T-helper 9 cell (primary cell): ENCODE data around the gene NECAB3.
"Not testable (repeated sequence)": the region's sequence is repeated elsewhere in the genome, so short reads cannot be mapped to it uniquely, and the experiment has no call there.

ENCODE experiments used
- DNase-seq: peaks from one replicate; pipeline ENCODE4 v3.0.0-alpha.2; 2020
- total RNA-seq, 2 donors: gene quantifications; one replicate each; lab custom pipeline; 2026; lab: John Stamatoyannopoulos, UW

The NECAB3 gene, protein sequence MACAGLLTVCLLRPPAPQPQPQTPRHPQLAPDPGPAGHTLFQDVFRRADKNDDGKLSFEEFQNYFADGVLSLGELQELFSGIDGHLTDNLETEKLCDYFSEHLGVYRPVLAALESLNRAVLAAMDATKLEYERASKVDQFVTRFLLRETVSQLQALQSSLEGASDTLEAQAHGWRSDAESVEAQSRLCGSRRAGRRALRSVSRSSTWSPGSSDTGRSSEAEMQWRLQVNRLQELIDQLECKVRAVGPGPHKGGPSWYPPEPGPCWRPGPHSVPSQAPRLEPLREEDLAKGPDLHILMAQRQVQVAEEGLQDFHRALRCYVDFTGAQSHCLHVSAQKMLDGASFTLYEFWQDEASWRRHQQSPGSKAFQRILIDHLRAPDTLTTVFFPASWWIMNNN
- 8.0 to 20.4 reads per million in 2 donors for total RNA-seq

DNA sequence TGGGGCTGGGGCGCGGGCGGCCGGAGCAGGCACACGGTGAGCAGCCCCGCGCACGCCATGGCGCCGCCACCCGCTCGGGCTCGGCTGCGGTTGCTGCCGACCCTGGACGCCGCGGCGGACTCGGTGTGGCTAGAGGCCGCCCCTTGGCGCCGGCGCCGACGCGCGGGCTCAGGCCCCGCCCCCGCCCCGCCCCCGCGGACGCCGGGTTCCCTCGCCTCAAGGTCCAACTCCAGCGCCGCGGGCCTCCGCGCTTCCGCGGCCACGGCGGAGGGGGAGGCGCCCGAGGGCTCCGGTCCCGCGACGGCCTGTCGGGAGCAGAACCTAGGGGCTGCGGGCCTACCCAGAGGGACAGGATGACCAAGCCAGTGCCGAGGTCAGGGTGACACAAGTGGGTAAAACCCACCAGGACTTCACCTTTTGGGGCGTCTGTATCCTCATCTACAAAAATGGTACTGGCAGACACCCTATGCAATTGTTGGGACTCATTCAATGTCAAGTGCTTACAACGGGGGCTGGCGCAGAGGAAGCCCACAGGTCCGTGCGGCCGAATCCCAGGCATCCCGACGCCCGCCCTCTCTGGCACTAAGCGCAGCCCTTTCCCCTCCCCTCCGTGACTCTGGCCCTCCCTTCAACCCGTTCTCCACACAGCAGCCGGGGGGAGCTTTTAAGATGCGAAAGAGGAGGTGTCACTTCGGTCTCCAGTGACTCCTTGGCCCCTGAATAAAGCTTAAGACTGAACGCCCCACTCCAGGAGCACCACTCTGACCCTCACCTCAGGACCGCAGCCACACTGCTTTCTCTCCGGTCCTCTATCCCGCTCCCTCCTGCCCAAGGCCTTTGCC is at the start of gene NECAB3:
TSS of gene NECAB3 (minus strand) at position 135 of the 842 bp plus-strand sequence. CDS start at position 59, 76 bp downstream.
- DNase-seq: peak; percentile 49

- DNase-seq: no peak
Observed at GRCh38 chr20:33721391-33722140, 47.3 kb upstream of the NECAB3 start.

DNA sequence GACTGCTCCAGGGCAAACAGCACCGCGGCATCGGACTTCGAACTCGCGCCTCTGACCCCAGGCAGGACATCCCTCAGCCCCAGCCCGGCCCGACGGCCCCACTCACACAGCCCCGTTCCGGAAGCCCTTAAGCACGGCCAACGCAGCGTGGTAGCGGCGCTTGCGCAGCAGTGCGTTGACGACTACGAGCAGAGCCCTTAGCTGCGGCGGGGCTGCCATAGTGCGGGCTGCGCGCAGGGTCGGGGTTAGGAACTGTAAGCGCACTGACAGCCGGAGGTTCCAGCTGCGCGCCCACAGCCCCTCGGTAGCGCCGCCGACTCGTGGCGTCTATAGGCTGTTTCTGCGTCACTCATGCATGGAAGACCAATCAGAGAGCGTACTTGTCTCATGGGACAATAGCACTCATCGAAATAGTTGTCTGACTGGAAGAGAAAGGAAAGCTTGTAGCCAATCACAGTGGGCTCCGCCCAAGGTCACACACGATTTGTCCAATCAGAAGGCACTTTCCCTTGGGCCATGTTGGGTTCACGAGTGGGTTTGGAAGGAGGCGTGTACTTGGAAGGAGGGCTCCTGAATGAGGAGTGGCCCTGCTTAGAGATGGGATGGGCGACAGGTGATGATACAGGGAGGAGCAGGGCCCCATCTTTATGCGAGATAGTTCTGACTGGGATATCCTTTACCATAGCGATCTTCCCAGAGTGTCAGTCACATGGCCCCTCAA is 45.9 kb upstream of the NECAB3 start, which contains the start of gene PXMP4:
TSS of gene PXMP4 (minus strand) at position 322 of the 721 bp plus-strand sequence. CDS start at position 219, 103 bp downstream.
- peak; percentile 70 for DNase-seq

GRCh38 chr20:33719277-33719988 is 45.2 kb upstream of the NECAB3 start:
- no peak for DNase-seq

DNA sequence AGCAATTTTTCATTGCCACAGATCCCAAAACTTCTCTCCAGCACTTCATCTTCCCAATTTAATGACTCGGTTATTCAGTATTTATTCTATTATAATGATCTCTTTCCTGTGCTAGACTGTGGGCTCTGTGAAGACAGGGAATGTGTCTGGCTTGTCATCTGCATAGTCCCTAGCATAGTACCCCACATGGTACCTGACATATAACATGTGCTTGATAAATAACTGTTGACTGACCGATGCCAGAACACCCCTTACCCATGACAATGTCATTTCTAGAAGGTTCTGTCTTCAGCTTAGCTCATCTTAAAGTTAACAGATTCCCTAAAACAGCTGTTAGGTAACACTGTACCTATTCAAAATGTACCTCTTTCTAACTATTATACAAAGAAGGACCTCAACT is 42.3 kb upstream of the NECAB3 start:
- no peak for DNase-seq

DNA sequence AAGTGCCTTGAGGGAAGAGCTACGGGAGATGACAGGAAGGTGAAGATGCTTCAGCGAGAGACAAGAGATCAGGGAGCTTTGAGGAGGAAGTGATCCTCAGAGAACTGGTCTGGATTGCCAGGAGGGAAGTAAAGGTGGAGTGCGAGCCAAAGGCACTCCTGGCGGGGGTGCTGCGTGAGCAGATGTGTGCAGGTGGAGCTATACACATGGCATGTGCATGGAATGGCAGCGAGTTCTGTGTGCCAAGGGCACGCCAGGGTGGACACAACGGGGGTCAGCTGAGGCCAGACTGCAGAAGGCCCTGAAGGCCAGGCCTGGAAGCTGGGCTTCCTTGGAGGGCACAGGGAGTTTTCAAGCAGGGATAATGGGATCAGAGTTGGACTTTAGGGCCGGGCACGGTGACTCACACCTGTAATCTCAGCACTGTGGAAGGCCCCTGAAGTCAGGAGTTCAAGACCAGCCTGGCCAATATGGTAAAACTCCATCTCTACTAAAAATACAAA is 39.7 kb upstream of the NECAB3 start:
- no peak for DNase-seq

DNA sequence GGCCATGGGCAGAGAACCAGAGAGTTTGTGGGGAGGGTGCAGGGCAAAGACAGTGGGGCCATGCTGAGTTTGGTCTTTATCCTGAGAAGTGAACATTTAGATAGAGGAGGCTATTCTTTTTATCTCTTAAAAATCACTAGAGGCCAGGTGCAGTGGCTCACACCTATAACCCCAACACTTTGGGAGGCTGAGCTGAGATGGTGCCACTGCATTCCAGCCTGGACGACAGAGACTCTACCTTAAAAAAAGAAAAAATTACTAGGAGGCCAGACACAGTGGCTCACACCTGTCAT is 37.2 kb upstream of the NECAB3 start:
- DNase-seq: no peak

DNA sequence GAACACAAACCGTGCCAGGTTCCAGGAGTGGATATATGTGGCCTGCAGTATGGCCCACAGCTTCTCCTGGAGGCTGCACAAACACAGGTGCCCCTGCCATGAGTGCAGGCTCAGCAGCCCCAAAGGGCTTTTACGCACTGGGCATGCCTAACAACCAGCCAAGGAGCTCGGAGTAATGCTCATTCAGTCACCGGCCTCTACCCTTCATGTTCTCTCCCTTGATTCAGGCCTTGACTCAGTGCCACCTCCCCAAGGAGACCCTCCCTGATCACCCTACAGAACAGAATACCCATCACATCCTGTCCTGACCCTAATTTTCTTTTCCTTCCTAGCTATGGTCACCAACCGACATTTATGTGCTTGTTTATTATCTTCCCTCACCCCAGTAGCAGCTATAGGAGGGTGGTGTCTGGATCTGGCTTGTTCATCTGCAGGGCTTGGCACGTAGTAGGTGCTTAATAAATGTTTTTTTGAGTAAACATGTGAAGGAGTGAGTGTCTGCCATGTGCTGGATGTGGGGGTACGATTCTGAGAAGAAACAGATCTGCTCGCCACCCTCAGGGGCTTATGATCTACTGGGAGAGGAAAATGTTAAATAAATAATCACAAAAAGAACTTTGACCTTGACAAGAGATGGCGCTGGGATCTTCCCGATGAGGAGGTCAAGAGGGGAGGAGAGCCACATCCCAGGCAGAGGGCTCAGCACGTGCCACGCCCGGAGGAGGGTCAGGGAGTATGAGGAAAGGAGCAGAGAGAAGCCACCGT is 36.6 kb upstream of the NECAB3 start:
- DNase-seq: no peak

DNA sequence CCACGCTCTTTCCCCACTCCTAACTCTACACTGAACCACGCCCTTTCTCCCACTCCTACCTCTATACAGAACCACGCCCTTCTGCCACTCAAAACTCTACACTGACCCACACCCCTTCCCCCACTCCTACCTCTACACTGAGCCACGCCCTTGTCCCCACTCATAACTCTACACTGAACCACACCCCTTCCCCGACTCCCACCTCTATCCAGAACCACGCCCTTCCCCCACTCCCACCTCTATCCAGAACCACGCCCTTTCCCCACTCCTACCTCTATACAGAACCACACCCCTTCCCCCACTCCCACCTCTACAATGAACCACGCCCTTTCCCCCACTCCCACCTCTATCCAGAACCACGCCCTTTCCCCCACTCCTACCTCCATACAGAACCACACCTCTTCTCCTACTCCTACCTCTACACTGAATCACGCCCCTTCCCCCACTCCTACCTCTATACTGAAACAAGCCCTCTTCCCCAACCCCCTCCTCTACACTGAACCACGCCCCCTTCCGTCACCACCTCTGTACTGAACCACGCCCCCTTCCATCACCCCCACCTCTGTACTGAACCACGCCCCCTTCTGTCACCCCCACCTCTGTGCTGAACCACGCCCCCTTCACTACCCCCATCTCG is 35.8 kb upstream of the NECAB3 start:
- no peak for DNase-seq

- no peak for DNase-seq
Observed at GRCh38 chr20:33709398-33709797, 35.2 kb upstream of the NECAB3 start.

- DNase-seq: no peak
Observed at GRCh38 chr20:33707668-33708067, 33.4 kb upstream of the NECAB3 start.

- DNase-seq: no peak
Observed at GRCh38 chr20:33704197-33704924, 30.1 kb upstream of the NECAB3 start.

GRCh38 chr20:33703498-33704137 is 29.4 kb upstream of the NECAB3 start:
- no peak for DNase-seq

DNA sequence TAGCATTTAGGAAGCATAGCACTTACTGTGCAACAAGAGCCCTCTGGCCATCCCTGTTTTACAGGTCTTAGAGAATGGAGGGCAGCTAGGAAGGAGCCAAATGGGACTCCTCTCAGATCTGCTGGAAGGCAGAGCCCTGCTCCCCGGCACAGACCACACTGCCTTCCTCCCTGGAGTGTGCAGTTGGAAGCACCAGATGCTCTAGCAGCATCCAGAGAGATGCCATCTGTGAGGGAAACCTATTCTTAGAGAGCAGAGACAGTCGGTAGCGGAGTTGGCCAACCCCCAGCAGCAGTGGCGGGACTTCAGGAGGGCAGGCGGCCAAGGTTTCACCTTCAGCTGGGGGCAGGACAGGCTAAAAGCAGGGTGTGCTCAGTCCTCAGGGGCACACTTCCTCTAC is 28.6 kb upstream of the NECAB3 start:
- no peak for DNase-seq

GRCh38 chr20:33701629-33702450 is 27.6 kb upstream of the NECAB3 start:
- no peak for DNase-seq

DNA sequence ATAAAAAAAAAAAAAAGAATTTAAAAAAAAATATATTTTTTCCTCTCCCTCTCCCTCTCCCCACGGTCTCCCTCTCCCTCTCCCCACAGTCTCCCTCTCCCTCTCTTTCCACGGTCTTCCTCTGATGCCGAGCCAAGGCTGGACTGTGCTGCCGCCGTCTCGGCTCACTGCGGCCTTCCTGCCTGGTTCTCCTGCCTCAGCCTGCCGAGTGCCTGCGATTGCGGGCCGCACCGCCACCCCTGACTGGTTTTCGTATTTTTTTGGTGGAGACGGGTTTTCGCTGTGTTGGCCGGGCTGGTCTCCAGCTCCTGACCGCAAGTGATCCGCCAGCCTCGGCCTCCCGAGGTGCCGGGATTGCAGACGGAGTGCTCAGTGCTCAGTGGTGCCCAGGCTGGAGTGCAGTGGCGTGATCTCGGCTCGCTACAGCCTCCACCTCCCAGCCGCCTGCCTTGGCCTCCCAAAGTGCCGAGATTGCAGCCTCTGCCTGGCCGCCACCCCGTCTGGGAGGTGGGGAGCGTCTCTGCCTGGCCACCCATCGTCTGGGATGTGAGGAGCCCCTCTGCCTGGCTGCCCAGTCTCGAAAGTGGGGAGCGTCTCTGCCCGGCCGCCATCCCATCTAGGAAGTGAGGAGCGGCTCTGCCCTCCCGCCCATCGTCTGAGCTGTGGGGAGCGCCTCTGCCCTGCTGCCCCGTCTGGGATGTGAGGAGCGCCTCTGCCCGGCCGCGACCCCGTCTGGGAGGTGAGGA is 26.6 kb upstream of the NECAB3 start:
- not testable (repeated sequence) for DNase-seq

GRCh38 chr20:33698966-33699365 is 24.7 kb upstream of the NECAB3 start:
- not testable (repeated sequence) for DNase-seq
